GM18868 (cell line): ENCODE data around the gene ADCK2.
"Not testable (repeated sequence)": the region's sequence is repeated elsewhere in the genome, so short reads cannot be mapped to it uniquely, and the experiment has no call there.

Source experiments
- ATAC-seq: cut with Tn5 transposase; IDR thresholded peaks from one replicate; pipeline ENCODE4 v1.9.1; 2021; ENCODE audit warnings: mild to moderate bottlenecking, moderate library complexity; ENCODE audit not compliant: unreplicated experiment

ADCK2 gene

DNA sequence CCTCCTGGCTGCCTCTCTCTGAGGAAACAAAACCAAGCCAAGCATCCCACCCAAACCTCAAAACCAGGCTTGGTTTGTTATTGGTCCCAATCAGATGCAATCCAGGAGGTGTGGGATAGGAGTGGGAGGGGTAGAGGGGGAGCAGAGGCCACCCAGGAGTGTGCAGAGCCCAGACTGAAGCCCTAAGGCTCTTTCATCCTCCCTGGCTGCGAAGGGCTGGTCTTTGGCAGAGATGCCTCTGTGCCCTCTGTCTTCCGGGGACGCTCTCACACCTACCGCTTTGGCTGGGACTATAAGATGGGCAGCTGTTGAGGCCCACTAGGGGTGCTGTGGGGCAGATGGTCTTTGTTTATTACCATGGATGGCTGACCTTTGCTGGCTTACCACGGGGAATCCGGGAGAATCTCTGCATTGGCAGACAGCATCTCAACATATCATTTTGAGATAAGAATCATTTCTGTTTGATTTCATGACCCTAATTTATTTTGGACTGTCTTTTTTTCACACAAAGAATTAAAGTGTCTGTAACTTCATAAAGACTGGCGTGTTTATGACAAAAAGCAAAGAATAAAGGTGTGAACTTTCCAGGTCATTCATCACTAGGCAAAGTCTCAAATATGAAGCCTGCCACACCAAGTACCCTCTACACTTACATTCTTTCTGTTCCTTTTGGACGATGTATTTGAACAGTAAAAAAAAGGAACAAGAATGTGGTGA, 25.7 kb upstream of the ADCK2 start:
- ATAC-seq, result peak; percentile 71

- no peak for ATAC-seq
Observed at GRCh38 chr7:140649556-140650205, 23.1 kb upstream of the ADCK2 start.

DNA sequence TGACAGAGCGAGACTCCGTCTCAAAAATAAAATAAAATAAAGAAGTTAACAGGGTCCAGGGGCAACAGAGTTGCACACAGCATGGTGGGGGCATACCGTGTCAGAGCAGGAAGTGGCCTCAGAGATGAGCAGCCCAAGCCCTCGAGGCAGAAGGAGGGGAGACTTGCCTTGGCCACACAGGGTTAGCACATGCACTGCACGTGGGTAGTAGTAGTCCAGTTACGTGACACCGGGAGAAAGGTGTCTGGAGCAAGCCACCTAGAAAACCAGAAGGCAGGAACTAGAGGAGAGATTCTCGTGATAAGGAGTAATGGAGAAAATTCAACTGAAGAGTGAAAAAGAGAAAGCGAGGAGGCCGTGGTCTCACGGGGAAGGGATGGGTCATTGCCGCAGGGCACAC, 22.4 kb upstream of the ADCK2 start:
- no peak for ATAC-seq

DNA sequence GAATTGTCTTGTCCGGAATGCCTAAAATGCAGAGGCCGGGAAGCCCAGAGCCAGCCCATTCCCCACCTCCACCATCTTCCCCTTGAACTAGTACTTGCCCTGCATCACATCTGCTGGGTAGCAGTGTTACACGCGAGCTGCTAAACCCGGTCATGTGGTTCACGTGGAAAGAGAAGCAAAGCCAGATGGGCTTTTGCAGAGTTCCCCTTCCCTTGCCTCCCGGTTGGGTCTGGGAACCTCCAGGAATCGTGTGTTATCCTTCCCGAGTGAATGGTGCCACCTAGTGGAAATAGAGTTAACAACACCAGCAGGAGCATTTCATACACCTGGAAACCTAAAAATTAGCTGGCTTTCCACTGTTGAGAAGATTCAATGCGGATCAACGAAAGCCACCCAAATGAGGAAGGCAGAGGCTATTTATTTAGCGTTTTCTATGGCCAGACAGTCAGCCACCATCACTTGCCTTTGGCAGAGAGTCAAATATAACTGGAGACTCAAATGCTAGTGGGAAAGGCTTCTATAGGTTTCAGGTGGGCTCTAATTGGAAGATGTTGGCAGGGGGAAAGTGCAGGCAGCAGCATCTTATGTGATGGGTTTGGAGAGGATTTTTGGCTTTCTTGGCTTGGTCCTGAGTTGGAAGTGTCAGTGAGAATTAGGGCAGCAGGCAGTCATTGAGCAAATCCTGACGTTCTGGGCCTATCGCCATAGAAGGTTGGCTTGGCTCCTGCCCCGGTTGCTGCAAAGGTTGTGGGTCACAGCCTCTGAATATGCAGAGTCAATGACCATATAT, 19.2 kb upstream of the ADCK2 start:
- no peak for ATAC-seq

DNA sequence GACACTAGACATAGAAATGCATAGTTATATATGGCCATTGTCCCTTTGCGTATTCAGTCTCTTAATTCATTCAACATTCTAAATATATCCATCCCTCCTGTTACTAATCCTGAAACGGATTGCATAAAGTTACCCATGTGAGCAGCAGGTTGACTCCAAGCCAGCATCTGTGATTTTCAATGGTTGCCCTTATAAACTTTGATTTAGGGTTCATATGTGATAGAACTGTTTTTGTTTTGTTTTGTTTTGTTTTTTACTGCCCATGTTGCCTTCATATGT, 18.7 kb upstream of the ADCK2 start:
- ATAC-seq, result no peak

GRCh38 chr7:140654661-140655060, 18.1 kb upstream of the ADCK2 start:
- no peak for ATAC-seq

GRCh38 chr7:140655511-140656408, 17.0 kb upstream of the ADCK2 start:
- no peak for ATAC-seq

GRCh38 chr7:140656548-140657515, 15.9 kb upstream of the ADCK2 start:
- ATAC-seq, result peak; percentile 94

DNA sequence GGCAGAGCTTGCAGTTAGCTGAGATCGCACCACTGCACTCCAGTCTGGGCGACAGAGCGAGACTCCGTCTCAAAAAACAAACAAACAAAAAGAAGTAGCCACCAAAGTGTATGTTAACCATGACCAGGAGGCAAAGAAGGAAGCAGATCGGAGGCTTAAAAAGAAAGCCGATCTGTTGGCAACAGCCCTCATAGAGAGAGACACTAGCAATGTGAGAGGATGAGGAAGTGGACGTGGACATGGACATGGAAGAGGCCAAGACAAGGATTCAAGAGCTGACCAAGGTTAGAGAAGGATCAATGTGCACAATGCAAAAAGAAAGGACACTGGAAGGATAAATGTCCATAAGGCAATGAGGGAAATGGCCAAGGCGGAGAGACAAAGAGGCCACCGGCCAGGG, 14.9 kb upstream of the ADCK2 start:
- no peak for ATAC-seq

- ATAC-seq, result no peak
Observed at GRCh38 chr7:140659856-140660255, 12.9 kb upstream of the ADCK2 start.

- ATAC-seq, result no peak
Observed at GRCh38 chr7:140661124-140661523, 11.6 kb upstream of the ADCK2 start.

GRCh38 chr7:140662938-140663337, 9.8 kb upstream of the ADCK2 start:
- not testable (repeated sequence) for ATAC-seq

GRCh38 chr7:140667476-140667875, 5.3 kb upstream of the ADCK2 start:
- ATAC-seq, result no peak

GRCh38 chr7:140668641-140669040, 4.1 kb upstream of the ADCK2 start:
- no peak for ATAC-seq

GRCh38 chr7:140669352-140669751, 3.4 kb upstream of the ADCK2 start:
- ATAC-seq, result no peak

DNA sequence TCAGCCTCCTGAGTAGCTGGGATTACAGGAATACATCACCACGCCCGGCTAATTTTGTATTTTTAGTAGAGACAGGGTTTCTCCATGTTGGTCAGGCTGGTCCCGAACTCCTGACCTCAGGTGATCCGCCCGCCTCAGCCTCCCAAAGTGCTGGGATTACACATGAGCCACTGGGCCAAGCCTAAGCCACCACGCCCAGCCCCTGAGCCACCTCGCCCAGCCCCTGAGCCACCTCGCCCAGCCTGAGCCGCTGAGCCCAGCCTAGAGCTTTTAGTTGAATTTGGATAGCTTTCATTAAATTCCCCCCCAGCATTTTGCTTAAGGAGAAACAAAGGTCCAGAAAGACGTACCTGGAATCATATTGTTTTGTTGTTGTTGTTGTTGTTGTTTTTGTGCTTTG, 2.9 kb upstream of the ADCK2 start:
- ATAC-seq, result not testable (repeated sequence)

- ATAC-seq, result no peak
Observed at GRCh38 chr7:140670343-140670935, 2.3 kb upstream of the ADCK2 start.

GRCh38 chr7:140671966-140672365, 779 bp upstream of the ADCK2 start:
- ATAC-seq, result no peak

DNA sequence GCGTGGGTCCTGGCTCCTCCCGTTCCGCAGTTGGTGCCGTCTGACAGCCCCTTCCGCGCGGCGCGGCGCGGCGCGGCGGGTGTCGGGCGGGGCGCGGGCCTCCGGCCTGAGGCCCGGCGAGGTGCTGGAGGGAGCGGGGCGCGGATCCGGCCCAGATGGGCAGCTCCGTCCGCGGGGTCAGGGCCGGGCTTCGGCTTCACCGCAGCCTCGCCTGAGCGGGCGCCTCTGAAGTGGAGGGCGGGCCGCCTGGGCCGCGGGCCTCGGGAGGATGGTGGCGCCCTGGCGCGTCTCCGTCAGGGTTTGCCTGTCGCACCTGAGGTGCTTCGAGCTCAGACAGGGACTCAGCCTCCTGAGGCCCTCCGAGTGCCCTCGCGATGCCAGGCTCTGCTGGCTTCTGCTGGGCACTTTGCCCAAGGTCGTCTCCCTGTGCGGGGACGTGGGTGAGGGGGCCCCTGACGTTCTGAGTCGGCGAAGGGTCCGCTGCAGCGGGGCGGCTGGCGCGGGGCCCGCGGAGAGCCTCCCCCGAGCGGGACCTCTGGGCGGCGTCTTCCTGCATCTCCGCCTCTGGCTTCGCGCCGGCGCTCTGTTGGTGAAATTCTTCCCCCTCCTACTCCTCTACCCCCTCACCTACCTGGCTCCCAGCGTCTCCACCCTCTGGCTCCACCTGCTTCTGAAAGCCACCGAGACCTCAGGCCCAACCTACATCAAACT, 473 bp downstream of the ADCK2 start:
- ATAC-seq, result peak; percentile 32
